H1 (cell line): ENCODE results near the gene PAK5. TPM values are rescaled to one million over a fixed set of nuclear protein-coding genes. Genes with fewer than 3 reads are reported as not detected.

Experiments used
- JUND ChIP-seq: IDR thresholded peaks from 2 replicates; pipeline ENCODE4 v1.6.1; 2011; ENCODE audit warnings: mild to moderate bottlenecking, improper control_type of control experiment, low read length
- SAP30 ChIP-seq: fragments of 300-600 bp; sonication (generic); IDR thresholded peaks from 2 replicates; pipeline ENCODE4 v1.7.1; 2012; ENCODE audit warnings: low read length, moderate library complexity, mild to moderate bottlenecking, inconsistent platforms; ENCODE audit not compliant: insufficient read depth, insufficient replicate concordance
- polyA plus RNA-seq, 7 experiments: library from polyadenylated mRNA; depleted of rRNA in 3 of 7; stranded (reverse) in 5 of 7; unstranded in 2 of 7; fragments of >200 nt in 5 of 7; fragments of 200-250 nt in 2 of 7; gene quantifications; 1 replicate in 5 of 7; 2 replicates in 1 of 7; 4 replicates in 1 of 7; pipeline versions ENCODE4 v1.2.1 to v1.2.3, GENCODE V29; 2011 to 2013; ENCODE audit warnings: missing spikeins in 2 of 7, mixed read lengths in 2 of 7
- total RNA-seq: library from RNA; stranded (reverse); fragmentation: NEBNext Ultra II Directional; extraction: Animal tissue kit (Norgen Biotek cat#: 25700); gene quantifications from 2 replicates; pipeline ENCODE4 v1.2.1, GENCODE V29; 2021
- TF ChIP-seq, protein P1 (sequence below): IDR thresholded peaks from 2 replicates; pipeline ENCODE4 v1.6.1; 2012; ENCODE audit warnings: inconsistent platforms

Gene PAK5
- total and polyA plus RNA-seq, 2 of the 8 experiments (the other 6 are each of a cell fraction or from before 2014, with no cell fraction given), result 0.54 to 0.80 TPM

GRCh38 chr20:9515741-9516233 lies 323.1 kb downstream of the PAK5 start (continued):
- TF ChIP-seq, protein P1, sequence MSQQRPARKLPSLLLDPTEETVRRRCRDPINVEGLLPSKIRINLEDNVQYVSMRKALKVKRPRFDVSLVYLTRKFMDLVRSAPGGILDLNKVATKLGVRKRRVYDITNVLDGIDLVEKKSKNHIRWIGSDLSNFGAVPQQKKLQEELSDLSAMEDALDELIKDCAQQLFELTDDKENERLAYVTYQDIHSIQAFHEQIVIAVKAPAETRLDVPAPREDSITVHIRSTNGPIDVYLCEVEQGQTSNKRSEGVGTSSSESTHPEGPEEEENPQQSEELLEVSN, result peak; percentile 78
- TF ChIP-seq JUND (no peak), SAP30 (no peak)
